HepG2 (cell line): ENCODE data around the gene CYSTM1. TPM values are rescaled to one million over a fixed set of nuclear protein-coding genes. Genes with fewer than 3 reads are reported as not detected.

Experiments used
- ASH2L ChIP-seq: fragments of 300-600, 200-600 bp; sonication (generic); IDR thresholded peaks from 2 replicates; pipeline ENCODE4 v1.7.0; 2017; ENCODE audit warnings: low read depth, mild to moderate bottlenecking, moderate library complexity, mixed read lengths, low read length; ENCODE audit not compliant: insufficient read length
- FOXA1 ChIP-seq, 2 experiments: fragments of 450-650 bp in 1 of 2; sonication (generic) in 1 of 2; formaldehyde crosslinking in 1 of 2; IDR thresholded peaks; 2 replicates each; pipeline versions ENCODE4 v1.4.0 to v1.6.1; 2016 to 2020; ENCODE audit warnings: missing genetic modification reagents in 1 of 2
- HCFC1 ChIP-seq: fragments of 150-350 bp; IDR thresholded peaks from 2 replicates; pipeline ENCODE4 v1.6.1; 2014; ENCODE audit warnings: low read depth, low read length
- KDM5A ChIP-seq: fragments of 200-600 bp; sonication (generic); IDR thresholded peaks from 2 replicates; pipeline ENCODE4 v1.7.0; 2018; ENCODE audit warnings: antibody characterized with exemption, mild to moderate bottlenecking, low read length, borderline replicate concordance
- MXI1 ChIP-seq: IDR thresholded peaks from 3 replicates; pipeline ENCODE4 v1.6.1; 2012; ENCODE audit warnings: low read depth, low read length, inconsistent platforms, borderline replicate concordance
- NFKB2 ChIP-seq: sonication (generic); formaldehyde crosslinking; IDR thresholded peaks from 2 replicates; pipeline ENCODE4 v1.4.0; 2020; ENCODE audit warnings: missing genetic modification reagents, borderline replicate concordance
- NFYB ChIP-seq: sonication (generic); formaldehyde crosslinking; IDR thresholded peaks from 2 replicates; pipeline ENCODE4 v1.4.0; 2020; ENCODE audit warnings: missing genetic modification reagents
- POLR2A ChIP-seq, 2 experiments: IDR thresholded peaks; 2 replicates each; pipeline ENCODE4 v1.6.1; 2011; ENCODE audit warnings: low read depth in 2 of 2, low read length in 2 of 2, mild to moderate bottlenecking in 1 of 2, moderate library complexity in 1 of 2; ENCODE audit not compliant: insufficient read depth in 1 of 2
- RARG ChIP-seq: sonication (generic); formaldehyde crosslinking; IDR thresholded peaks from 2 replicates; pipeline ENCODE4 v1.4.0; 2020; ENCODE audit warnings: low read depth, mild to moderate bottlenecking, missing genetic modification reagents
- U2AF1 ChIP-seq: fragments of 200-400 bp; formaldehyde crosslinking; optimal IDR thresholded peaks from 2 replicates; pipeline ENCODE3; 2017; ENCODE audit warnings: mild to moderate bottlenecking, low read depth, low read length
- ZNF317 ChIP-seq: sonication (generic); formaldehyde crosslinking; IDR thresholded peaks from 2 replicates; pipeline ENCODE4 v1.5.0; 2020; ENCODE audit warnings: mild to moderate bottlenecking, missing genetic modification reagents
- ZNF644 ChIP-seq: IDR thresholded peaks from 2 replicates; pipeline ENCODE4 v1.6.1; 2016; ENCODE audit warnings: low read depth
- ZNF768 ChIP-seq: sonication (generic); formaldehyde crosslinking; IDR thresholded peaks from 2 replicates; pipeline ENCODE4 v1.4.0; 2020; ENCODE audit warnings: missing genetic modification reagents
- ZNF775 ChIP-seq: sonication (generic); formaldehyde crosslinking; IDR thresholded peaks from 2 replicates; pipeline ENCODE4 v1.4.0; 2020; ENCODE audit warnings: missing genetic modification reagents, mild to moderate bottlenecking, moderate library complexity, borderline replicate concordance
- ZNF891 ChIP-seq: sonication (generic); formaldehyde crosslinking; IDR thresholded peaks from 2 replicates; pipeline ENCODE4 v1.5.0; 2020; ENCODE audit warnings: mild to moderate bottlenecking, missing genetic modification reagents
- polyA plus RNA-seq, 8 experiments: library from polyadenylated mRNA; depleted of rRNA in 3 of 8; stranded (reverse) in 7 of 8; unstranded in 1 of 8; fragments of >200 nt; fragmentation: Illumina TruSeq in 4 of 8; extraction: Trizol in 4 of 8; gene quantifications; 2 replicates each; pipeline versions ENCODE4 v1.2.1 to v1.2.3, GENCODE V29; 2011 to 2016; ENCODE audit warnings: low read depth in 4 of 8, missing spikeins in 1 of 8, mixed read lengths in 1 of 8; ENCODE audit not compliant: insufficient read depth in 1 of 8
- total RNA-seq, 5 experiments: library from RNA; depleted of rRNA; stranded (reverse); fragments of >200 nt; fragmentation: Illumina TruSeq; extraction: Trizol; gene quantifications; 2 replicates each; pipeline ENCODE4 v1.2.3, GENCODE V29; 2016; ENCODE audit warnings: low read depth in 1 of 5
- TF ChIP-seq, protein P1 (sequence below): sonication (generic); formaldehyde crosslinking; IDR thresholded peaks from 2 replicates; pipeline ENCODE4 v1.4.0; 2020; ENCODE audit warnings: missing genetic modification reagents, borderline replicate concordance
- TF ChIP-seq, protein P2 (sequence below): sonication (generic); formaldehyde crosslinking; IDR thresholded peaks from 2 replicates; pipeline ENCODE4 v1.5.1; 2020; ENCODE audit warnings: mild to moderate bottlenecking, missing genetic modification reagents, borderline replicate concordance
- TF ChIP-seq, protein P3 (sequence below): sonication (generic); formaldehyde crosslinking; IDR thresholded peaks from 2 replicates; pipeline ENCODE4 v1.8.1; 2022; ENCODE audit warnings: mild to moderate bottlenecking, missing genetic modification reagents

The CYSTM1 gene
- total and polyA plus RNA-seq, 2 of the 13 experiments (the other 11 are each of a cell fraction or from before 2014, with no cell fraction given) = 40.0 to 73.4 TPM

DNA sequence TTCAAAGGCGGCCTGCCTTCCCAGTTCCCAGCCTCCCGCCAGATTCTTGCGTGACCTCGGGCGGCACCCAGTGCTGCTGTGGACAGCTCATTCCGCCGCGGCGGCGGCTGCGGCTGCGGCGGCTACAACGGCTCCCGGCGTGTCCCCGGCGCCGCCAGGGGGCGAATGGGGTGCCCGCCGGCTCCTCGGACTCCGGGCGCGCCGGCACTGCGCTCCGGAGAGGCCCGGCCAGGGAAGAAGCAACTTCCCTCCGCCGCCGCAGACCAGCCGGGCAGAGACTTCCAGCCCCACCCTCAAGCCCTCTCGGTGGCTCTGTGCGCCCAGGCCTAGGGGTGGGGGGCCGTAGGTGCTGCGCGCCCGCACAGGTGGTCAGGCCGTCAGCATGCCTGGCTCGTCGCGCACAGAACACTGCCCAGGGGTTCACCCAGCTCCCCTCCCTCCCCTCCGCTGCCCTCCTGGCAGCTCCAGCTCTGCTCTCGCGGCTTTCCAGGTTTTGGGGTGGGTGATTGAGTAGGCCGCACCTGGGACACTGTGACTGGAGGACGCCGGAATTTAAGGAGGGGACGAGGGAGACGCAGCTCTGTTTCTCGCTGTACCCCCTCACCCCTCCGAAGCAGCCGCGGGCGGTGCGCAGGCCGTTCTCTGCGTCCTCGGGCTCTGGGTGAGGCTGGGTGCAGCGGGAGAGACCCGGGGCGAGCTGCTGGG lies 29.0 kb upstream of the CYSTM1 start (continued):
- TF ChIP-seq, protein P1, sequence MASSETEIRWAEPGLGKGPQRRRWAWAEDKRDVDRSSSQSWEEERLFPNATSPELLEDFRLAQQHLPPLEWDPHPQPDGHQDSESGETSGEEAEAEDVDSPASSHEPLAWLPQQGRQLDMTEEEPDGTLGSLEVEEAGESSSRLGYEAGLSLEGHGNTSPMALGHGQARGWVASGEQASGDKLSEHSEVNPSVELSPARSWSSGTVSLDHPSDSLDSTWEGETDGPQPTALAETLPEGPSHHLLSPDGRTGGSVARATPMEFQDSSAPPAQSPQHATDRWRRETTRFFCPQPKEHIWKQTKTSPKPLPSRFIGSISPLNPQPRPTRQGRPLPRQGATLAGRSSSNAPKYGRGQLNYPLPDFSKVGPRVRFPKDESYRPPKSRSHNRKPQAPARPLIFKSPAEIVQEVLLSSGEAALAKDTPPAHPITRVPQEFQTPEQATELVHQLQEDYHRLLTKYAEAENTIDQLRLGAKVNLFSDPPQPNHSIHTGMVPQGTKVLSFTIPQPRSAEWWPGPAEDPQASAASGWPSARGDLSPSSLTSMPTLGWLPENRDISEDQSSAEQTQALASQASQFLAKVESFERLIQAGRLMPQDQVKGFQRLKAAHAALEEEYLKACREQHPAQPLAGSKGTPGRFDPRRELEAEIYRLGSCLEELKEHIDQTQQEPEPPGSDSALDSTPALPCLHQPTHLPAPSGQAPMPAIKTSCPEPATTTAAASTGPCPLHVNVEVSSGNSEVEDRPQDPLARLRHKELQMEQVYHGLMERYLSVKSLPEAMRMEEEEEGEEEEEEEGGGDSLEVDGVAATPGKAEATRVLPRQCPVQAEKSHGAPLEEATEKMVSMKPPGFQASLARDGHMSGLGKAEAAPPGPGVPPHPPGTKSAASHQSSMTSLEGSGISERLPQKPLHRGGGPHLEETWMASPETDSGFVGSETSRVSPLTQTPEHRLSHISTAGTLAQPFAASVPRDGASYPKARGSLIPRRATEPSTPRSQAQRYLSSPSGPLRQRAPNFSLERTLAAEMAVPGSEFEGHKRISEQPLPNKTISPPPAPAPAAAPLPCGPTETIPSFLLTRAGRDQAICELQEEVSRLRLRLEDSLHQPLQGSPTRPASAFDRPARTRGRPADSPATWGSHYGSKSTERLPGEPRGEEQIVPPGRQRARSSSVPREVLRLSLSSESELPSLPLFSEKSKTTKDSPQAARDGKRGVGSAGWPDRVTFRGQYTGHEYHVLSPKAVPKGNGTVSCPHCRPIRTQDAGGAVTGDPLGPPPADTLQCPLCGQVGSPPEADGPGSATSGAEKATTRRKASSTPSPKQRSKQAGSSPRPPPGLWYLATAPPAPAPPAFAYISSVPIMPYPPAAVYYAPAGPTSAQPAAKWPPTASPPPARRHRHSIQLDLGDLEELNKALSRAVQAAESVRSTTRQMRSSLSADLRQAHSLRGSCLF (CRISPR knock-in tag) = no peak
- no peak for TF ChIP-seq U2AF1
- TF ChIP-seq NFYB (CRISPR knock-in tag) = no peak
- TF ChIP-seq ZNF775 (CRISPR knock-in tag) = no peak
- no peak for TF ChIP-seq ZNF768 (CRISPR knock-in tag)
- no peak for TF ChIP-seq FOXA1 (IDR thresholded peaks at IDR 0.05)
- TF ChIP-seq FOXA1 (CRISPR knock-in tag; IDR thresholded peaks at IDR 0.05) = no peak
- no peak for TF ChIP-seq KDM5A
- no peak for TF ChIP-seq MXI1
- no peak for TF ChIP-seq NFKB2 (CRISPR knock-in tag)
- no peak for TF ChIP-seq ZNF317 (CRISPR knock-in tag)
- no peak for TF ChIP-seq ZNF644 (CRISPR knock-in tag)
- TF ChIP-seq, protein P2, sequence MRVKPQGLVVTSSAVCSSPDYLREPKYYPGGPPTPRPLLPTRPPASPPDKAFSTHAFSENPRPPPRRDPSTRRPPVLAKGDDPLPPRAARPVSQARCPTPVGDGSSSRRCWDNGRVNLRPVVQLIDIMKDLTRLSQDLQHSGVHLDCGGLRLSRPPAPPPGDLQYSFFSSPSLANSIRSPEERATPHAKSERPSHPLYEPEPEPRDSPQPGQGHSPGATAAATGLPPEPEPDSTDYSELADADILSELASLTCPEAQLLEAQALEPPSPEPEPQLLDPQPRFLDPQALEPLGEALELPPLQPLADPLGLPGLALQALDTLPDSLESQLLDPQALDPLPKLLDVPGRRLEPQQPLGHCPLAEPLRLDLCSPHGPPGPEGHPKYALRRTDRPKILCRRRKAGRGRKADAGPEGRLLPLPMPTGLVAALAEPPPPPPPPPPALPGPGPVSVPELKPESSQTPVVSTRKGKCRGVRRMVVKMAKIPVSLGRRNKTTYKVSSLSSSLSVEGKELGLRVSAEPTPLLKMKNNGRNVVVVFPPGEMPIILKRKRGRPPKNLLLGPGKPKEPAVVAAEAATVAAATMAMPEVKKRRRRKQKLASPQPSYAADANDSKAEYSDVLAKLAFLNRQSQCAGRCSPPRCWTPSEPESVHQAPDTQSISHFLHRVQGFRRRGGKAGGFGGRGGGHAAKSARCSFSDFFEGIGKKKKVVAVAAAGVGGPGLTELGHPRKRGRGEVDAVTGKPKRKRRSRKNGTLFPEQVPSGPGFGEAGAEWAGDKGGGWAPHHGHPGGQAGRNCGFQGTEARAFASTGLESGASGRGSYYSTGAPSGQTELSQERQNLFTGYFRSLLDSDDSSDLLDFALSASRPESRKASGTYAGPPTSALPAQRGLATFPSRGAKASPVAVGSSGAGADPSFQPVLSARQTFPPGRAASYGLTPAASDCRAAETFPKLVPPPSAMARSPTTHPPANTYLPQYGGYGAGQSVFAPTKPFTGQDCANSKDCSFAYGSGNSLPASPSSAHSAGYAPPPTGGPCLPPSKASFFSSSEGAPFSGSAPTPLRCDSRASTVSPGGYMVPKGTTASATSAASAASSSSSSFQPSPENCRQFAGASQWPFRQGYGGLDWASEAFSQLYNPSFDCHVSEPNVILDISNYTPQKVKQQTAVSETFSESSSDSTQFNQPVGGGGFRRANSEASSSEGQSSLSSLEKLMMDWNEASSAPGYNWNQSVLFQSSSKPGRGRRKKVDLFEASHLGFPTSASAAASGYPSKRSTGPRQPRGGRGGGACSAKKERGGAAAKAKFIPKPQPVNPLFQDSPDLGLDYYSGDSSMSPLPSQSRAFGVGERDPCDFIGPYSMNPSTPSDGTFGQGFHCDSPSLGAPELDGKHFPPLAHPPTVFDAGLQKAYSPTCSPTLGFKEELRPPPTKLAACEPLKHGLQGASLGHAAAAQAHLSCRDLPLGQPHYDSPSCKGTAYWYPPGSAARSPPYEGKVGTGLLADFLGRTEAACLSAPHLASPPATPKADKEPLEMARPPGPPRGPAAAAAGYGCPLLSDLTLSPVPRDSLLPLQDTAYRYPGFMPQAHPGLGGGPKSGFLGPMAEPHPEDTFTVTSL (CRISPR knock-in tag) = 0 out of 2 replicates have a peak, but pooled peaks have one; percentile 14
- TF ChIP-seq HCFC1 = no peak
- TF ChIP-seq POLR2A (IDR thresholded peaks at IDR 0.05; ENCODE audit: insufficient read depth in 1 of 2, low read depth in 2 of 2, low read length in 2 of 2) = no peak
- TF ChIP-seq RARG (CRISPR knock-in tag) = no peak
- TF ChIP-seq, protein P3, sequence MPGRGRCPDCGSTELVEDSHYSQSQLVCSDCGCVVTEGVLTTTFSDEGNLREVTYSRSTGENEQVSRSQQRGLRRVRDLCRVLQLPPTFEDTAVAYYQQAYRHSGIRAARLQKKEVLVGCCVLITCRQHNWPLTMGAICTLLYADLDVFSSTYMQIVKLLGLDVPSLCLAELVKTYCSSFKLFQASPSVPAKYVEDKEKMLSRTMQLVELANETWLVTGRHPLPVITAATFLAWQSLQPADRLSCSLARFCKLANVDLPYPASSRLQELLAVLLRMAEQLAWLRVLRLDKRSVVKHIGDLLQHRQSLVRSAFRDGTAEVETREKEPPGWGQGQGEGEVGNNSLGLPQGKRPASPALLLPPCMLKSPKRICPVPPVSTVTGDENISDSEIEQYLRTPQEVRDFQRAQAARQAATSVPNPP (CRISPR knock-in tag) = no peak
- TF ChIP-seq ASH2L = peak; percentile 43
- no peak for TF ChIP-seq ZNF891 (CRISPR knock-in tag)
